Subcutaneous adipose tissue (tissue), 4 donors: ENCODE data around the gene OSBPL3. TPM values are rescaled to one million over a fixed set of nuclear protein-coding genes. Genes with fewer than 3 reads are reported as not detected.

Experiments
- CTCF ChIP-seq: fragments of 450-650 bp; IDR thresholded peaks from one replicate; pipeline ENCODE4 v1.5.1; 2016; ENCODE audit warnings: low read depth, mild to moderate bottlenecking, control low read depth, antibody characterized with exemption, moderate library complexity
- total RNA-seq, 4 donors: library from RNA; depleted of rRNA; stranded (reverse); fragments of >200 nt; gene quantifications; one replicate each; pipeline ENCODE4 v1.1.0, GENCODE V29; 2016

OSBPL3 gene
- total RNA-seq, 4 donors from 2014 or later: 4.9 to 33.1 (median 9.4) TPM

DNA sequence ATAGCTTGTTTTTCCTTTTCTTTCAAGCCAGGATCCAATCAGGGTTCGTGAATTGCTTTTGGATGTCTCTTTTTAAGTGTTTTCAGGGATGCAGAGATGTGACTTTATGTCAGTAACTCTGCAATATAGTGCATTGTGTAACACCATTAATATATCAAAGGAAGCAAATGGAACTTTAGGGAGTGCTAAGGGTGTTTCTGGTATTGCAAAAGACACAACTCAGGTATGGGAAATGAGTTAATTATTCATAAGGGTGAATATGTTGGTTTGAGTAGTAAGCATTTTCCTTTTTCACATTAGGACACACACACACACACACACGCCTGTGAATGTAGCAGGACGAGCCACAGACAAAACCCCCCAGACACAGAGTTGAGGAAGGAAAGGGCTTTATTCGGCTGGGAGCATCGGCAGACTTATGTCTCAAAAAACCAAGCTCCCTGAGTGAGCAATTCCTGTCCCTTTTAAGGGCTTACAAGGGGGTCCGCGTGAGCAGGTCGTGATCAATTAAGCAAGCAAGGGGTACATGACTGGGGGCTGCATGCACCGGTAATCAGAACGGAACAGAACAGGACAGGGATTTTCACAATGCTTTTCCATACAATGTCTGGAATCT lies 190.9 kb downstream of the OSBPL3 start:
- TF ChIP-seq CTCF: no peak

- TF ChIP-seq CTCF: no peak
Observed at GRCh38 chr7:24788075-24788474, 191.9 kb downstream of the OSBPL3 start.

- no peak for TF ChIP-seq CTCF
Observed at GRCh38 chr7:24786941-24787340, 193.0 kb downstream of the OSBPL3 start.

DNA sequence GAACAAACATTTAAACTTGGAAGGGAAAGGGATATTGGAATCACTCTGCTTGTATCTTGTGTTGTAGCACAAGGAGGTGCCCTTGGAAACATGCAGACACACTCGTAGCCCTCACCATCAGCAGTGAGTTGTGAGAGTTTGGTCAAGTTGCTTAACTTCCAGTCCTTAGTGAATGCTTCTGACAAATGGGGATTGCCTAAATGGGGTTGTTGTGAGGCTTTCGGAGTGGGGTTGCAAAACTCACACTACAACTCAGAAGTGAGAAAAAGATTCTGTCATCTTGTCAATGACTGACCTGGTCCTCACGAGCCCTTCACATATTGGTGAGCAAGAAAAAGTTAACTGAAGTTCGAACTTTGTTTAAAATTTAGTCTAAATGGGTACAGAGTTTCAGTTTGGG lies 193.7 kb downstream of the OSBPL3 start:
- no peak for TF ChIP-seq CTCF

- no peak for TF ChIP-seq CTCF
Observed at GRCh38 chr7:24784277-24784676, 195.7 kb downstream of the OSBPL3 start.

DNA sequence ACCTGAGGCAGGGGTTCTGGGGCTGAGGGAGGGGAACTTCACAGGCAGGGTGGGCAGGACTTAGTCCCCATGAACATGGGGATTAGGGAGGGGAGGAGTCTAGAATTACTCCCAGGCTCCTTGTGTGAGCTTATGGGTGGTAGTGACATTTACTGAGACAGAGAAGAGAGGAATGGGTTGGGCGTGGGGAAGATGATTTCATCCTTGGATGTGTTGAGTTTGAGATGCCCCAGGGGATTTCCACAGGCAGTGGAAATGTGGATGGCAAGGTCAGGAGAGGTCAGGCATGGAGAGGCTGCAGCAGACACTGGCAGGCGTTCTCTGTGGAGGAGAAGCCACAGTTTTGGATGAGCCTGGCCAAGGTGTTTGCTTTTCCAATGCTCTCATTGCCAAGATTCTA lies 196.3 kb downstream of the OSBPL3 start:
- no peak for TF ChIP-seq CTCF

GRCh38 chr7:24781106-24781505 lies 198.9 kb downstream of the OSBPL3 start:
- TF ChIP-seq CTCF: no peak
